D341Med (cell line): ENCODE measurements around the gene ARNT2.

Experiments
- DNase-seq: peaks from one replicate; pipeline ENCODE4 v3.0.0; 2012; ENCODE audit warnings: low spot score

The ARNT2 gene

DNA sequence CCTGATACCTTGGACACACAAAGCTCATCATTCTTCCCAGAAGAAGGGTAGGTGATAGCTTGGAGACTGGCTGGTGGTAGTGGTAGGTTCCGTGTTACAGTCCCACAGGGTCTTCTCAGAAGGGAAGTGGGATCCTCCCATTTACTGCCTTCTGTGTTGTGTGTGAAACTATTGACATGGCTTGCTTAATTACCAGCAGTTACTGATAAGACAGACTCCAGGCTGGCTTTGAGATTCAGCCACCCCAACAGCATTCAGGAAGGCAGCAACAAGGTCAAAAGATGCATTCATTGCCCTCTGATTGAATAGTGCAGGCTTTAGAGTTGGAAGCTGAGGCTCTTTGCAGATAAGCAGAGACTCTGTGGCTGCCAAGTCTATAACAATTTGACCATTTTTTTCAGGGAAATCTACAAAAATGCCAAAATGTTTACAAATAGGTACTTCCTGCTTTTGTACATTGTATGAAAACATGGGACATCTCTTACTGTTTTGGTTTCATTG is 7.7 kb downstream of the ARNT2 start:
- no peak for DNase-seq

DNA sequence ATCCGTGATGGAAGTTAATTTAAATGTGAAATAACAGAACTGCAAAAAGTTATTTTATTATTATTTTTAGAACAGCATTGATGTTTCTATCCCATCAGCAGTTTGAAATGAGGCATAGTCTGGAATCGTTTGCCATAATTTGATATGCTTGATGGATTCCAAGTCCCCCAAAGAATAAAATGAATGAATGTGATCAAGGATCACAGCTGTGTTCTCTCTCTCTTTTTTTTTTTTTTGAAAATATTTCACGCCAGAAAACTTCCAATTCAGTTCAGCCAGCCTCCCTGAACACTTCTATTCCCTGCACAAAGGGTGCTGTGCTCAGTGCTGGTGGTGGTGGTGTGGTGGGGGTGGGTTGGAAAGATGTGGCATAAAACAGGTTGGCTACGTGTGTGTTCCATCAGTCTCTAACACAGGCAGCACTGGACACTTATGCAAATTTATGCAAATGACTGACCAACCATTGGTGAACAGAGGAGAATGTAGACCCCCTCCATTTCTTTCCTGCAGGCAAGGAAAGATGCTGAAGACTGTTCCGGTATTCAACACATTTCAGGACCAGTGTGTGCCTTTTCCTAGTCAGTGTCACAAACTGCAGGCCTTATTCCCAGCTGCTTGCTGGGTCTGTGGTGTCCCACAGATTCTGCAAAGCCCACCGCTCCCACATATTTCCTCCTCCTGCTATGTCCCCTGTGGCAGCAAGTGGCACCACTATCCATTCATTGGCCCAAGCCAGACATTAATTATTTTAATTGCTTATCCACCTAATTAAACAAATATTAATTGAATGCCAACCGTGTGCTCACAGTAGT is 10.6 kb downstream of the ARNT2 start:
- DNase-seq: no peak

DNA sequence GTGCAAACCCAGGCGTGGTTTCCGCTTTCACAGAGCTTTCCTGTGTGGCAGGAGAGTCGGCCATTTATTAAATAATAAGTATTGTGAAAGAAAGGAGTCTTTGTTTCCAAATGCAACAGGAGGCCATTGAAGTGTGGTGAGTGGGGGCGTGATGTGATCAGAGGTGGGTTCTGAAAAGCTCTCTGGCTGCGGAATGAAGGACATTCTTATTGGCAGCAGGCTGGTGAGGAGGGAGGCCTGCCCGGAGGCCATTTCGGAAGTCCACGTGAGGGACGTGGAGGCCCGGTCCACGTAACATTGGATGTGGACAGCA is 11.1 kb downstream of the ARNT2 start:
- no peak for DNase-seq

DNA sequence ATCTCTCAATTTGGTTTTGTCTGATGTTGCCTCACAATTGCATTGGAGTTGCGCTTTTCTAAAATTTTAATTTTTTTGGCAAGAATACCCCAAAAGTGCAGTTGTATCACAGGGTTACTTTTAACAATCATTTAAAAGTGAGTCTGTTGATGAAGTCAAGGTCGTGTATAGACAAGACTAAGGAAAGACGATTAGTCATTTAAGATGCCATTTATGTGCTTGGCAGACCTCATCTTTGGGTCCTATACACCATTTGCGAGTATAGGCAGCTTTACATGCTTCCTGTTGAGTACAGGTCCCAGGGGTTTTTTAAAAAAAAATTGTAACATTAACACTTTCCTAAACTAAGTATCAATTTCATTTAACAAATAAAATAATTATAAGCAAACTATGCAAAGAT is 12.5 kb downstream of the ARNT2 start:
- no peak for DNase-seq

DNA sequence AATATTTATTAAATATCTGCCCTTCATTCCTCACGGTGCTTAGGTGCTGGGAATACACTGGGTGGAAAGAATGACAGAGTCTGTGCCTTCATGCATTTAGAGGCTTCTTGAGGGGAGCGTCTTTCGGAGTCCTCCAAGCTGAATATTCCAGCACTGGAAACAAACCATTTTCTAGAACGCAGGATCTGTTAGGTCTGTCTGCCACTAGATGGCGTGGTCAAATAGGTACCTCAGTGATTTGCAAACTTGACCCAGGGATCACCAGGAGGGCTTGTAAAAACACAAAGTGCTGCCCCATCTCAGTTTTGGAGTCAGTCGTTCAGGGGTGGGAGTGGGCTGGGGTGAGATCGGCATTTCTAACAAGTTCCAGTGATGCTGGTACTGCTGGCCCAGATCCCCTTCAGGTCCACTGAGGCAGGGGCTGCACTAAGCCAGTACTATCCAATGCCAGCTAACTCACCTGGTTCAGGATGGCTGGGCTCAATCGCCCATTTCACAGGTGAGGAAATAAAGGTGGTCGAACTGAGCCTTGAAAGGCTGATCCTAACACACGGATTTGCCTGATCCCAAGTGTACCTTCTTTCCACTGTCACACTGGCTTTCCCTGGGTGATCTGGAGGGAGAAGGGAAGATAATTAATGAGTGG is 14.8 kb downstream of the ARNT2 start:
- peak; percentile 44 for DNase-seq

DNA sequence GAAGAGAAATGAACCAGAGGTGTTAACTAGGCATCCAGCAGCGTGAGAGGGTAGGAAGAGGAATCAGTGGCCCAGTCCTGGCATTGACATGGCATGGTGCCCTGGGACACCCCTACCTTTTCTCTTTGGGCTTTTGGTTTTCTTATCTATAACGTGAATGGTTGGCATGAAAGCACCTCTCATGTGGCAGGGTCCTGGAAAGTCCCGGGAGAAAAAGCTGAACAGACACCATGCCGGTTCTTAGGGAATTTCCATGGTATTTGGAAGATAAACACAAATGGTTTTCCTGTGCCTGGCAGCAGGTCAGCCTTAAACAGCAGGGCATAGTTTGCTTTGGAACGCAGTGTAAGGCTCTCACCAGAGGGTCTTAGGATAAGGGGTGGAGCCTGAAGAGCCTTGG is 15.4 kb downstream of the ARNT2 start:
- DNase-seq: no peak

DNA sequence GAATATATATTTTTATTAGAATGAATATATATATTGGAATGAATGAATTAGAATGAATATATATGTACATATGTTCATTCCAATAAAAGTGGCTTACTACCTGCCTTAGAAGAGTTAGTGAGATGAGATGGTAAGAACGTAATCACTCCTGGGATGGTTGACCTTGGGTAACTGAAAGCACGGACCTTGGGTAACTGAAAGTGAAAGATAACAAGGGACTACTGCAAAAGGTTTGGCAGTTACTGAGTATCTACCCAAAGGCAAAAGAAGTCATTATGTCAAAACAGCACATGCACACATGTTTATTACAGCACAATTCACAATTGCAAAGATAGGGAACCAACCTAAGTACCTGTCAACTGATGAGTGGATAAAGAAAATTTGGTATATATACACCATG is 16.5 kb downstream of the ARNT2 start:
- DNase-seq: no peak

DNA sequence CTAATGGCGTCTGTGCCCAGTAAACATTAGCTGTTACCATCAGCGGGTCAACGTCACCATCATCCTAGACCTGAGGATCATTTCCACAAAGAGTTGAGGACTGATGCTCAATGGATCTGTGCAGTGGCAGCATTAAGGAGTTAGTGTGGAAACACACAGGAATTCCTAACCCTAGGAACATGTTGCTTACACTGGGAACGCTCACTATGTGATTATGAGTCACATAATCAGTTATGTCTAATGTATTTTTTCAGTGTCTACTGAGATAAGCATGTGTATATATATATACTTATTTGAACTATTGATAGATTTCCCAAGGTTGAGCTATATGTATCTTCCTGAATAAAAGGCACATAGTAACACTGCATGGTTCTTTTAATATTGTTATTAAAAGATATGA is 19.0 kb downstream of the ARNT2 start:
- no peak for DNase-seq

DNA sequence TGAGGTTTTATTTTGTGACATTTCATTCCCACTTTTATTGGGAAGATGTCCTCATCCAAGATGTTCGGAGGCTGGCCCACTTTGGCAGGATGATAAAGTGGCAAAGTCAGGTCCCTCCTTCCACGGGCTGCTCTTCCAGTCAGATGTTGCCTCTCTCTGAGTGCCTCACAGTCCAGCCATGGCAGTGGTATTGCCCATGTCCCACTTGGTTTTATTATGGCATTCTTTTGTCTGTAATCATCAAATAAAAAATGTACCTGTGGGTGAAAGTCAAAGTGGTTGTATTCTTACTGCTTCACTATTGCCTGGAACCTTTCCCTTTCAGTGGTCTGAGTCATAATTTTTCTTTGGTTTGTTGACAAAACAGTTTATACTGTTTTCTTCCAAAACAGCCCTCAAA is 20.2 kb downstream of the ARNT2 start:
- no peak for DNase-seq

DNA sequence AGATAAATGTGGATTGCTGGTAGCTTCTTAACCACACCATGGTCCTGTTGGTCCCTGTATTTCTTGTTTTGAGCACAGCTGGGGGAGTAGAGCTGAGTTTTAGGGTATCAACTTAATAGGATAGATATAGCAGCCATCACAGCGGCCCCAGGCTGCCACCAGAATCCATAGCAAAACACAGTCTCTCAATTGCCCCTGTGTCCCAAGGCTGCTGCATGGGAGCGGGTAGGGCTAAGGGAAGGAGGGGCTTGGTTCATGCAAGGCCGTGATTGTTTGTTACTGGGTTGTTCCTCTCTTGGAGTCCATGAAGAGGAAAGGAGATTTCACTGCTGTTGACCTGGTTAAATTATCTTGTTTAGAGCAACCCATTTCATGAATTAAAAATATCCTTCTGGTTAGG is 22.1 kb downstream of the ARNT2 start:
- no peak for DNase-seq

DNA sequence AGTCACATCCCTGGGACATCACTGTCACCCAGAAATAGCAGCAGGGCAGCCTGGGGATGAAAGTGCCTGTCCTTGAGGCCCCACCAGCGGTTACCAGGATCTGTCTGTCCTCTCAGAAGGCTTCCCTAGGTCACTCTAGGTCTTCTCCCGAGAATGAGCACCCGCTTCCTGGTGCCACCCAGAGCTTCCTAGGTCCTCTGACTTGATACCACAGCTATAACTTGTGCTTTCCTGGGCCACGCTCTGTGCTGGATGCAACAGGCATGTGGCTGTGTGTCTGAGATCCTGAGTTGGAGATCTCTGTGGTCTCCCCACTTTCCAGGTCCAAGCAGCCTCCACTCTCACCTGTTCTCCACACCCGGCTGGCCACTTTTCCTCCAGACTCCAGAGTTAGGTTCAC is 25.8 kb downstream of the ARNT2 start:
- no peak for DNase-seq

DNA sequence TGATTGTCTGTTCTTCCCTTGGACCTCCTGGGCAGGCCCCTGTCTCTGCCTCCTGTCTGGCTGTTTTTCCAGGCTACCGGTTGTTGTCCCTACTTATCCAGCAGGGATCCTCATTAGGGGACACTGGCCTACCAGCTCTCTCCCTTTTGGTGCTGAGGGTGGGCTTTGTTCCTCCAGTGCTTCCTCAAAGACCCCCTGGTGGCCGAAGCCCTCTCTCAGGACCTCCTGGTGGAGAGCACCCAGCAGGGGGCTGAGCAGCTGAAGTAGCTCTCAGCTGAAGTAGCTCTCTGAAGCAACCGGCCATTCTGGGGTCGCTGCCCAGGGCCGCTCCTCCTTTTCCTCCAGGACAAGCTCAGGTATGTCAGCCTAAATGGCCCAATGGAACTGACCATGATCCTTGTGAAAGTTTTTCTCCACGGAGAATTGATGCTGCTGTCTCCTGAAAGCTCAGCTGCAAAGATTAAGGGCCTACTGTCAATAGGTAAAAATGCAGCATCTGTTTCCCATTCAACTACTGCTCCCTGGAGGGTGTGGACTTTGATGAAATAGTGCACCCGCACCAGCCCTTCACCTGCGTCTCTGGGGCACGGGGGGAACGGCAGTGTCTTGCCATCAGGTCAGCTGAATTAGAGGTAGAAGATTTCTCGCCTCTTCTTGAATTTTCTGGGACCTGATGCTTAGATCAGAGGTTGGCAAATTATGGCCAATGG is 27.6 kb downstream of the ARNT2 start:
- DNase-seq: no peak

DNA sequence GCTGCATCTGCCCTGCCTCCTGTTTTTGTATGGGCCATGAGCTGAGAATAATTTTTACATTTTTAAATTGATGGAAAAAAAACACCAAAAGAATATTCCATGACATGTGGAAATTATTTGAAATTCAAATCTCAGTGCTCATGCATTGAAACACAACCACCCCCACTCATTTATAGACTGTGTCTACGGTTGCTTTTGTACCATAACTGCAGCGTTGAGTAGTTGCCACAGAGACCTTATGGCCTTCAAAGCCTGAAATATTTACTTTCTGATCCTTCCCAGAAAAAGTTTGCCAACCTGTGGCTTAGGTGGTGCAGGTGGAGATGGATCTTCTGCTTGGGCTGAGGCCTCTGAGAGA is 28.1 kb downstream of the ARNT2 start:
- no peak for DNase-seq

DNA sequence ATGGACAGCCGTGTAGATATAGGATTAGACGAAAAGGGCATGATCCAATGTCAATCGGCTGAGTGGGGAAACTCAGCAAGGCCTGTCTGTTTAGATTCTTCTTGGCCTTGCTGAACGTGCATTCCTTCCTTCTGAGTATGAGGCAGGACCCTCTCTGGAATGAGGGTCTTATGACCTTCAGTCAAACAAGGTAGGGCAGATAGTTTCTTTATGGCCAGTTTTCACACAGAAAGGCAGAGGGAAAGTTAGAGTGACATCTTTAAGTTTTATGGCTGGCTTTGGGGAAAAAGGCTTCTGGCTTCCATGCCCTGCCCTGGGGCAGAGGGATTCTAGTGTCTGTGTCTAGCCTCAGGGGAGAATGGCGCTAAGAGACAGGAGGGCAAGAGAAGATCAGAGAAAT is 29.7 kb downstream of the ARNT2 start:
- DNase-seq: no peak

DNA sequence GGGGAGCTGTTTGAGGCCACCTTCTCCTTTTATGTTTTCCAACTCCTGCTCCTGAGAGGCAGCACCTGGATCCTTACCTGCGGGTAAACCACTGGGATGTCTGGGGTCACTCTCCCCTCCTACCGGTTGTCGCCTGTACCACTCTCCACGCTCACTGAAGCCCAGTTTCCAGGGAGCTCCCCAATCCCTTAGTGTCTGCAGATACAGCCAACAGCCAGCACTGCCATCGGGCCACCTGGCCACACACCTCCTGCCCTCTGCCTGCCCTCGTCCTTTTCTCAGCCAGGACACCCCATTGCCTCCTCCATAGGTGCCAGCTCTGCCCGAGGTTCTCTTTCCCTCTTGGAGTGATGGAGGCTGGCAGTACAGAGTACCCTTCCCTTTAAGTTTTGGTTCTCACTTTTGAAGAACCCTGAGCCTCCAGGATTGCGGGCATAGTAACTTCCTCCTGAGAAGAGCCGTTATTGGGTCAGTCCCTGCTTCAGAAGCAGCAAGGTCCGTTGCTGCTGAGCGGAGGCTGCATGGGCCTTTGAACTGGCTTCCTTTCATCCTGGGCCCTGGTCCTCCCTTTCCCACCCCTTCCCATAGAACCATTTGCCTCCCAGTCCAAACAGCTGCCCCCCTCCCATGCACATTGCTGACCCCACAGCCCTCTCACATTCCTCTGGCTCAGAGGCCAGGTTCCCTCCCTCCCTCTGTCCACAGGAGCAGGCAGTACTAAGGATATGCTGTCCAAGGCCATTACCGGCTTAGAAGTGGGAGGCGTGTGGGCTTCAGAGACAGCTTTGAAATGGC is 30.9 kb downstream of the ARNT2 start:
- DNase-seq: no peak

DNA sequence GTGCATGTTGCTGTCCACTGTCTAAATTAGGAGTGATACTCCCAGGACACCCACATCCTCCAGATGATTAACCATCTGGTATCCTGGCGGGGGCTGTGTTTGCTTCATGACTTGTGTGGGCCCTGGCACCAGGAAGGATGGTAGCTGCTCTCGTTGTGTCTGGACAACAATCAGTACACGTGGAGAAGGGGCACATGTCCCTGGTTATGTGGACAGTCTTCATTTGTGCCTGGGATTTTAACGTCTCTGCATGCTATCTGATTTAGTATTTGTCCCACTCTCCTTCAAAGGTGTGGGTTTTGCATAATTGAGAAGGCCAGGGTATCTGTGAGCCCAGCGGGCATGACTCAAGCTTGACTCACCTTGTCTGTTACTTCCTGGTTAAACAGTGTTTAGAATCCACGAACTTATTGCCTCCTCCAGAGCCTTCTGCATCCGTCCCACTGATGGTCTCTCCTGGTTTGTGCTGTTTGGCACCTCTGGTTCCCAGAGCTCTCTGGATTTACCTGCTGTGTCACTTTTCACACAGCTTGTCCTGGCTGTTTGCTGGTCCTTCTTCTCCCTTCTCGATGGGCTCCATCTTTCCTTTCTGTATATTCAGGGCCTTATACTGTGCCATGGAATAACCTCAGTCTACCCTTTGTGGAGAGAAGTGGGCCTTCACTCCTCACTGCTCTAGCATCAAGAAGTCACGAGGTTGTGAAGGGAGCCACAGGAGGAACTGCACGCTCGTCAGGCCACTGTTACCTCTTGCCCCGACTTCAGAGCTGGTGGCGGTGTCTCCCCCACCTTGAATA is 32.5 kb downstream of the ARNT2 start:
- no peak for DNase-seq

DNA sequence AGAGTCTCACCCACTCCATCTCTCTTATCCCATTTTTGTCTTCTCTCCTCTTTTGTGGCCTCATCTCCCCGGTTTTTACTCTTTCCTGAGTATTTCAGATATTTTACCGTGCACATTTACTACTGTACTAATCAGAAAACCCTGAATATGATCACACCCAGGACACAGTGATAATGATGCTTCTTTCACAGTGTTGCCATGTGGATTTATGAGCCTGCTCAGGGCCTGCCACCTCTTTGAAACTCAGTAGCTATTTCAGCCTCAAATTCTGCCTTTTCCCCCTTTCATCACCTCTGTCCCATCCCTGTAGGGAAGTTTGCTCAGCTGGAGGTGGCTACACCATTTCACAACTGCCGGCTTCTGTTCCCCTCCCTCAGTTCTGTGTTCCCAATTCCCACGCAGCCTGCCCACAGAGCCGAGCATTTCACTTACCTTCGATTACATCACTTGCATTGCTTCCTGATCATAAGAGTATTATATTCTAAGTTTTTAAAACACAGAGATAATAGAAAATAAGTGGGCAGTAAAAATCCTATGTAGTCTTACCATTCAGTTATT is 33.2 kb downstream of the ARNT2 start:
- DNase-seq: no peak

DNA sequence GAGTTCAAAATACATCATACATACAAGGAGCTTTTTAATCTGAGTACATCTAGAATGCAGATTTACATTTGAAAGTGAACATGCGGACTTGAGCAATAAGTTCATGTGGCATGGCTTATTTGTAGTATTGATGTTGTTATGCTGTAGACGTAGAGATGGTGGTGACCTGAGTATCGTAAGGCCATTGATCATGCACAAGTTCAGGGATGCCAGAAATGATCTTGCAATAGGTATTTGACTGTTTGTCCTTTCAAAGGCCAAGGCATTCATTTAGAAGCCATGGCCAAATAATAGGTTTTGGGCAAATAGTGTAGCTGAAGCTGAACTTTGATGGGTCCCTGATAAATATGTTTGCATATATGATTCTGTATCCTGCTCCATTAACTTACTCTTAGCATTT is 35.0 kb downstream of the ARNT2 start:
- no peak for DNase-seq

DNA sequence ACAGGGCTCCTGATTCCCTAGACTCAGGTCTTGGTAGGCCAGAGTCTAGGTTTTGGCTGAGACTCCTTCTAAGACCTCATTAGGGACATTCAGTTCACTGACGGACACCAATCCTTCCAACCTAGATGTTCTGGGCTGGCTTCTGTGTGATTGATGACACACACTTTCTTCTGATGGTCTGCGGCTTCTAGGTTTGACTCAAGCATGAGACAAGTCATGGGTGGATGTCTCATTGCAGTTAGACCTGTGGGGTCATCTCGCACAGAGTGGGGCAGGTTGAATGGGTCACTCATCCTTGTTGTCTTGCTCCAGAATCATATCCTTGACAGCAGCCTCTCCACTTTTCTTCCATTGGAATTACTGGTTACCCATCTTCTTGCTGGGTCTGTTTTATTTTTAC is 35.8 kb downstream of the ARNT2 start:
- DNase-seq: no peak

DNA sequence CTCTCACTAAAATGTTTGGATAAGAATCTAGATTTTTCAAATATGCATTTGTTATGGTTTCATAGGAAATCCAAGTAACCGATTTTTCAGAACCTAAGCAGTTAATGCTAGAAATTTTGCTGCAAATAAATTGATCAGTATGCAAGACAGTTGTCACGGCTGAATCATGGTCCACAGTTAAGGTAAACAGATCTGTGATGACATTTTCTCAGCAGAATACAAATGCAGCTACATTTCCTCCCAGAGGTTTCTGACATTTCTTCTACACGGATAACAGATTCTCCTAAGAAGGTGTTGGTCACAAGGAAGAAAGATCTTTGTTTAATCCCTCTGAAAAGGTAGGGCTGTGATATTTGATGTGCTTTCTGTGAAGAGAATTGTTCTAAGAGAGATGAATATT is 36.9 kb downstream of the ARNT2 start:
- no peak for DNase-seq

DNA sequence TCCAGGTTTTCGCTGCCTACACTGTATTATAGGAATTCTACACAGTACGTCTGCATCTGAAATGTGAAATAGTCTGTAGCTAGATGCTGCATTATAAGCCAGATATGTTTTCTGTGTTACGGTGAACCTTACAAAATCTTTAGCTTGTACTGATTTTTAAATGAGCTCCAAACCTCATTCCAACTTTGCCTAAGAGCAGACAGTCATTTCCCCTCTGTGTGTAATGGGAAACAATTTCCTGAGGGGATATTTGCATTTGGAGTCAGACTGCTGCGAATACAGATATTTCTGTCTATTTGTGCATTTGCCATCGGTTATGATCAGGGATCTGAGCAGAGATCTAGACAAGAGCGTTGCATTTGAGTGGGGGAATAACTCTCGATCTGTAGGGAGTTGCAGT is 37.5 kb downstream of the ARNT2 start:
- no peak for DNase-seq
